GM21423 (cell line): ENCODE results near the gene KCNQ4.

Experiments
- ATAC-seq: cut with Tn5 transposase; IDR thresholded peaks from one replicate; pipeline ENCODE4 v1.9.1; 2021; ENCODE audit warnings: mild to moderate bottlenecking, moderate library complexity; ENCODE audit not compliant: unreplicated experiment

KCNQ4 gene

GRCh38 chr1:40838980-40839942 lies 55.7 kb downstream of the KCNQ4 start:
- no peak for ATAC-seq

- no peak for ATAC-seq
Observed at GRCh38 chr1:40839943-40840335, 56.4 kb downstream of the KCNQ4 start.

DNA sequence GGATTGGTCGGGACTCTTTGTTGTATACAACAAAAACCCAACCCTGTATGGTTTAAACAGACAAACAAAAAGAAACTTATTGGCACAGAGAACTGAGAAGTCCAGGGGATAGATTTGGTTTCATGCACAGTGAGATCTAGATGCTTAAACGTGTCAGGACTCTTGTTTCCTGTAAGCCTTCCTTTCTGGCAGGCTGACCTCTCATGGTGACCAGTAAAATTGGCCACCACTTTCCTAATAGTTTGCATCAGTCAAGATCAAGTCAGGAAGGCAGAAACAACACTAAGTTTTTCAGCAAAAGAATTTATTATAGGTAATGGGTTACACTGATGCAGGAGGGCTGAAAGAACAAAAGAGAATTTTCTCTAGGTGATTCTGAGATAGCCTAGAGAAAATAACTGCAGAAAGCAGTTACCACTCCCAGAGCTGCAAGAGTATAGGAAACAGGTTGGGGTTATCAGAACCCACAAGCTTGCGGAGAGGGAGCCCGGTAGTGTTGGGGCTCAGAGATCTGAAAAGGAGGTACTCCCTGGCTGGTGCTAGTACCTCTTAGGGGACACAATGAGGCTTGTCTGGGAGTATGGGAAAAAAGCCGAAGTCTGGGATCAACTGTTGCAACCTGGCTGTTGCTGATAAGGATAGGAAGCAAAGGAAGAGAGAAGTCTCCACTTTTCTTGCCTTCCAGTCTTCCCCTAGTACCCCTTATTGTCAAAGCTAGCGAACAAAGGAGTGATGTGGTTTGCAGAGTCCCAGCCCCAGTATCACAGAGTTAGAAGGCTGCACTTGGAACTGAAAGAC lies 57.1 kb downstream of the KCNQ4 start:
- ATAC-seq, result no peak

- no peak for ATAC-seq
Observed at GRCh38 chr1:40841602-40842001, 58.0 kb downstream of the KCNQ4 start.

DNA sequence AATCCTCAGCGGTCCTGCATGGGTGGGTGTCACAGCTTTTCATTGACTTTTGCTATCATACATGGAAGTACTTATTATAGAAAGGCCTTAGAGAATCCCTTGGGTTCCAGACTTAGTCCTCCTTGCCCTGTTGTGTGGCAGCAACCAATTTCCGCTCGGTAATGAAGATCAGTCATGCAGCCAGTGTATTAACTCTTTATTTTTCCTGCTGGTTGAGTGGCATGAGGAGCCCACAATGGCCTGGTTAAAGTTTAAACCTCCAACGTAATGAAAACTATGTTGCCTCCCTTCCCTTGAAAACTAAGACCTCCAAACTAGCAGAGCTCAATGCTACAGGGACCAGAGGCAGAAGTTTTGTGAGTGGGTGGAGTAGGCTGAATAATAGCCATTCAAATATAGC lies 58.6 kb downstream of the KCNQ4 start:
- no peak for ATAC-seq

DNA sequence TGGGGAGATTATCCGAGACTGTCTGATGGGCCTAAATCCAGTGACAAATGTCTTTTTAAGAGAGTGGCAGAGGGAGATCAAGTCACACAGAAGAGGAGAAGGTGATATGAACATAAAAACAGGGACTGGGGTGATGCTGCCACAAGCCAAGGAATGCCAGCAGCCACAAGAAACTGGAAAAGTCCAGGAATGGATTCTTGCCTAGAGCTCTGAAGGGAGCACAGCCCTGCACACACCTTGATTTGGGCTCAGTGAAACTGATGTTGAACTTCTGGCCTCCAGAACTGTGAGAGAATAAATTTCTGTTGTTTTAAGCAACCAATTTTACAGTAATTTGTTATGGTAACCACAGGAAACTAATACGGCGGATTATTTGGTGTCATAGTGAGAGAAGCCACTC lies 59.1 kb downstream of the KCNQ4 start:
- ATAC-seq, result no peak

DNA sequence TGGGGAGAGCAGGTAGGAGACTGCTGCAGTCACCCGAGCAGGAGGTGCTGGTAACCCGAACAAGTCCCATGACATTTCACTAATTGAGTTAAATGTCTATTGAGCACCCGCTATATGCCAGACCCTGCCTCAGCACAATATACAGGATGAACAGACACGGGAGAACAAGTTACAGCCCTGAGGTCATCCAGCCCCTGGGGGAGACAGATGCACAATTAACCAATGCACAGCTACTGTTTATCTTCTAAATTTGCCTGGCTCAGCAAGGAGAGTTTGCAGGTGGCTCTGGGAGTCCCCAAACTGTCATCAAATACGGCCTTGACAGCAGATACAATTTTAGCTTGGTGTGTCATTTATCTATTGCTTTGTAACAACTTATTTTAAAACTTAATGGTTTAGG lies 60.5 kb downstream of the KCNQ4 start:
- ATAC-seq, result no peak

GRCh38 chr1:40844887-40845878 lies 61.6 kb downstream of the KCNQ4 start:
- ATAC-seq, result no peak

- ATAC-seq, result no peak
Observed at GRCh38 chr1:40845895-40846294, 62.3 kb downstream of the KCNQ4 start.

- no peak for ATAC-seq
Observed at GRCh38 chr1:40847023-40847745, 63.6 kb downstream of the KCNQ4 start.

DNA sequence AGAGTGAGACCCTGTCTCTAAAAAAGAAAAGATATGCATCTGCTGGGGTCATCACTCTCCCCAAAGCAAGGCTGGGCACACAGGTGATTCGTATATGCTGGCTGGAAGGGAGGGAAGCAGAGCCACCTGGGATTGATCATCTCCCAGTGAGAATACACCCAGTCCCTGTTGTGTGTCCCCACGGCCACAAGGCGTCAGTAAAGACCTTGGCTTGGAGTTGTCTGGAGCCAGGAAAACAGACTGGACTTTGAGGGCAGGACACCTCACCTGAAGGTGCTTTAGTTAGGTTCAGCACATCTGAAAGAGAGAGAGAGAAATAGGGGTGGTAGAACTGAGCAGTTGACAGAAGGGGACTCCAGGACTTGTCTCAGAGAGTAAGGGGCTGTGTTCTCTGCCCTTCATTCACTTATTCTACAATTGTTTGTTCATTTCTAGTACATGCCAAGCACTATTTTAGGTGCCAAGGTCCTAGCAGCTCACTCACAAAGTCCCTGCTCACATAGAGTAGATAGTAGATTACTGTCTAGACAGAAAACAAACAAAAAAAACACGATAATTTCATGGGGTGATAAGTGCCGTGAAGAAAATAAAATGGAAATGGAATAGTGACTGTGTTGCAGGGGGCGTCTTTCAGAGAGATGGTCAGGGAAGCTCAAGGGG lies 65.1 kb downstream of the KCNQ4 start:
- ATAC-seq, result no peak

GRCh38 chr1:40849801-40850592 lies 66.4 kb downstream of the KCNQ4 start:
- ATAC-seq, result peak; percentile 52

DNA sequence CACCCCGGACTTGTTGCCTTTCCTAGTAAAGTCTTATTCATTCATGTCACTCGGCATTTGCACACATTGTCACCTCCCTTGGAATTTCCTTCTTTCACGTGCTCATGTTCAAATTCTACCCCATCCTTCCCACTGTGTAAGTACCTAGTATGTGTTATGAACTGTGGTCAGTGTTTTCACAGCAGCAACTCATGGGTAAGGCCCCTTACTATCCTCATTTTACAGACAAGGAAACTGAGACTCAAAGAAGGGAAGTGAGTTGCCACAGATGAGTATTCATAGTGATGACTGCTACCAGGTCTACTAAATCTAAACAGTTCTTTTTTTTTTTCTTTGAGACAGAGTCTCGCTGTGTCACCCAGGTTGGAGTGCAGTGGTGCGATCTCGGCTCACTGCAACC lies 68.1 kb downstream of the KCNQ4 start:
- peak; percentile 42 for ATAC-seq

- no peak for ATAC-seq
Observed at GRCh38 chr1:40853113-40853884, 69.7 kb downstream of the KCNQ4 start.

- ATAC-seq, result no peak
Observed at GRCh38 chr1:40853885-40854170, 70.2 kb downstream of the KCNQ4 start.

DNA sequence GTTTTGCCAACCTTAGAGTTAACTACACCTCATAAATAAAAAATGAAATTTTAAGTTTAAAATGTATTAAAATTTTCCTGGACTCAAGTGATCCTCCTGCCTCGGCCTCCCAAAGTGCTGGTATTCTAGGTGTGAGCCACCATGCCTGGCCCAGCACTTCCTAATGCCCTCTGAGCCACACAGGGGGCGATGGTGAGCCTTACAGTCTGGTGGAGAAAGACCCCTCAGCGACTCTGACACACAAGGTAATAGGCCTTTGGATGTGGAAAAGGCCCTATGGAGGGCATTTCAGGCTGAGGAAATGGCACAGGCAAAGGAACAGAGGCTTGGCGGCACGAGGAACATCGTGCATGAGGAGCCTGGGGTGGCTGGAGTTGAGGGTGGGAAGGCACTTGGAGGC lies 71.9 kb downstream of the KCNQ4 start:
- no peak for ATAC-seq

DNA sequence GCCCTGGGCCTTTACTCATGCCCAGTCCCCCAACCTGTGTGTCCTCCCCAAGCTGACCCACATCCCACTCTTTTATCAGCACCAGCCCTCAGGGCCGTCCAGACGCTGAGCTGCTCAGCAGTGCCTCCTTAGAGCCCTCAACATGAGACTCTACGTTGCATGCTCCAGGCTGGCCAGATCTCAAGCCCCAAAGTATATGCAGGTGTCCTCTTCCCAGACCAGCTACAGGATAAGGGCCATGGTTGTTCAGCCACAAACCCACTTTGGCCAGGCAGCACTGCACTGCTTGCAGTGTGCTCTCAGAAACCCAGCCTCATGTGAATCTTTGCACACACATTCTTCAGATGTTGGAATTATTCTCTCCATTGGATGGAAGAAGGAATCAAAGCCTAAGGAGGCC lies 72.5 kb downstream of the KCNQ4 start:
- no peak for ATAC-seq

DNA sequence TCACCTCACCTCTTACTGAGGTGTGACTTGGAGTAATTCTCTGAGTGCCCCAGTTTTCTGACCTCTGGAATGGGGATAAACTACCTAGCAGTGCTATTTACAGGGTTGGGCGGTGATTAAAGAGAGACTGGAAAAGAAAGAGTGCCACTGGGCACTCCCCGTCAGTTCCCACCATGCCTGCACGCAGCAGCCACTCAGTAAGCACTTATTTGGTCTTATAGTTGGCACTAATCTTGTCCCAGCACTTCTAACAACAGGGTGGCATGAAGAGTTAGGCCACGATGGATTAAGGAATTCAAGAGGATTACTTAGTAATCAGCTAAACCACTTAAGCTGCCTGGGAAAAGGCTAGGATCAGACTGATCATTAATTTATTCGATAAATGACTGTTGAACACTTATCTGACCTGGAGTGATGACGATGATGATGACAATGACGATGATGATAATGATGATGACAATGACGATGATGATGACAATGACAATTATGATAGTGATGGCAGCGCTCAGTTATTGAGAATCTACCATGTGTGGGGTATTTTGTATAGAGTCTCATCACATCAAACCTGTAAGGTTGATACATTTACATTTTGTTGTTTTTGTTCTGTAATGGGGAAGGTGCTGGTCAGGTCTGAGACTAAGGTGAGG lies 73.2 kb downstream of the KCNQ4 start:
- ATAC-seq, result no peak
